Fibroblast of lung (primary cell): Measurements from ENCODE around the gene NKAIN2. TPM values are rescaled to one million over a fixed set of nuclear protein-coding genes. Genes with fewer than 3 reads are reported as not detected.

Source experiments
- DNase-seq, 2 donors: peaks; one replicate each; pipeline versions ENCODE4 v3.0.0 to v3.0.0-alpha.2; 2010; ENCODE audit warnings: low read depth in 2 of 2
- H2AFZ ChIP-seq: 2 replicates; pipeline ENCODE4 v1.5.1; 2012; ENCODE audit warnings: low read length, control low read depth, inconsistent platforms
- H3K27ac ChIP-seq: 2 replicates; pipeline ENCODE4 v1.5.1; 2011; ENCODE audit warnings: low read length, control low read depth; ENCODE audit not compliant: insufficient read depth
- H3K27me3 ChIP-seq: 2 replicates; pipeline ENCODE4 v1.5.1; 2011; ENCODE audit warnings: mild to moderate bottlenecking, low read length; ENCODE audit not compliant: control insufficient read depth, insufficient read depth
- H3K36me3 ChIP-seq: 2 replicates; pipeline ENCODE4 v1.5.1; 2011; ENCODE audit warnings: low read length; ENCODE audit not compliant: control insufficient read depth, insufficient read depth
- H3K4me1 ChIP-seq: 2 replicates; pipeline ENCODE4 v1.5.1; 2011; ENCODE audit warnings: low read length; ENCODE audit not compliant: control insufficient read depth, insufficient read depth; ENCODE audit errors: extremely low read depth
- H3K4me2 ChIP-seq: 2 replicates; pipeline ENCODE4 v1.5.1; 2011; ENCODE audit warnings: low read length, control low read depth; ENCODE audit not compliant: insufficient read depth; ENCODE audit errors: extremely low read depth
- H3K4me3 ChIP-seq, 4 experiments: fragments of 200-600 bp in 1 of 4; sonication (generic) in 1 of 4; replicated peaks in 1 of 4; 2 replicates each; pipeline ENCODE4 v1.5.1; 2011 to 2016; ENCODE audit warnings: low read length in 4 of 4, low read depth in 3 of 4, mild to moderate bottlenecking in 3 of 4, control low read depth in 2 of 4, inconsistent platforms in 1 of 4, mixed read lengths in 1 of 4; ENCODE audit not compliant: insufficient read depth in 1 of 4; ENCODE audit errors: control extremely low read depth in 1 of 4
- H3K79me2 ChIP-seq: 2 replicates; pipeline ENCODE4 v1.5.1; 2012; ENCODE audit warnings: mild to moderate bottlenecking, low read length, inconsistent platforms; ENCODE audit not compliant: control insufficient read depth, insufficient read depth
- H3K9ac ChIP-seq: 2 replicates; pipeline ENCODE4 v1.5.1; 2011; ENCODE audit warnings: mild to moderate bottlenecking, low read length, control low read depth; ENCODE audit not compliant: insufficient read depth
- H3K9me3 ChIP-seq: 2 replicates; pipeline ENCODE4 v1.5.1; 2012; ENCODE audit warnings: low read depth, low read length; ENCODE audit not compliant: control insufficient read depth, insufficient read depth
- H4K20me1 ChIP-seq: 2 replicates; pipeline ENCODE4 v1.5.1; 2011; ENCODE audit warnings: low read length; ENCODE audit not compliant: control insufficient read depth, insufficient read depth; ENCODE audit errors: extremely low read depth
- EZH2 ChIP-seq: IDR thresholded peaks from 2 replicates; pipeline ENCODE4 v1.5.1; 2012; ENCODE audit warnings: low read length, control low read depth, mild to moderate bottlenecking; ENCODE audit errors: missing control alignments
- polyA plus RNA-seq, 2 donors: library from polyadenylated mRNA; depleted of rRNA in 1 of 2; stranded (reverse) in 1 of 2; unstranded in 1 of 2; fragments of >200 nt; gene quantifications; 2 replicates each; pipeline ENCODE4 v1.2.1, GENCODE V29; 2011 to 2012; ENCODE audit warnings: missing spikeins in 1 of 2
- total RNA-seq: library from RNA; depleted of rRNA; stranded (reverse); fragments of >200 nt; gene quantifications from 2 replicates; pipeline ENCODE4 v1.2.1, GENCODE V29; 2014
- TF ChIP-seq, protein P1 (sequence below), 2 donors: IDR thresholded peaks in 1 of 2; conservative IDR thresholded peaks in 1 of 2; 1 replicate in 1 of 2; 2 replicates in 1 of 2; pipeline ENCODE4 v1.5.1; 2011 to 2012; ENCODE audit warnings: low read length in 2 of 2, control low read depth in 1 of 2, inconsistent platforms in 1 of 2, low read depth in 1 of 2, mild to moderate bottlenecking in 1 of 2

The NKAIN2 gene
- total and polyA plus RNA-seq, 2 donors (not counting 1 experiment from before 2014, with no cell fraction given), result not detected

DNA sequence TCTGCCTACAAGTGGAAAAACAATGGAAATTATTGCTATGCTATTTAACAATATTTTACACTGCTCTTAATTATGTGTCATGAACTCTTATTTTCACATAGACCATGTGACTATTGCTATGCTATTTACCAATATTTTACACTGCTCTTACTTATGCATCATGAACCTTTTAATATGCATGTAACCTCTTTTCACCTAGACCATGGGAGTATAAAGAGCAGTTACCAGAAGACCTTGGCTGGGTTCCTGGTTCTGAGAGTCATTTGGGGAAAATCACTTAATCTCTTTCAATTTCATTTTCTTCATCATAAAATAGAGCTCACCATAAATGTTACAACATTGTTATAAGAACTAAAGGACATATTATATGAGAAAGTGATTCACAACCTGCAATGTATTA, 934.8 kb downstream of the NKAIN2 start:
- Histone ChIP-seq H3K79me2 (no peaks in the 10 kb centered on the region), H3K4me2 (no peak overlapping the region), H2AFZ (no peak overlapping the region), H3K36me3 (no peaks in the 10 kb centered on the region), H3K9ac (no peak overlapping the region), H3K9me3 (no peaks in the 10 kb centered on the region), H3K4me1 (no peaks in the 10 kb centered on the region), H3K27me3 (no peaks in the 10 kb centered on the region), H4K20me1 (no peaks in the 10 kb centered on the region), H3K27ac (no peak overlapping the region), H3K4me3 (no peak overlapping the region)
- peak in 1 of 2 donors; percentile 17 for DNase-seq
- TF ChIP-seq EZH2, result no peak
- TF ChIP-seq, protein P1, sequence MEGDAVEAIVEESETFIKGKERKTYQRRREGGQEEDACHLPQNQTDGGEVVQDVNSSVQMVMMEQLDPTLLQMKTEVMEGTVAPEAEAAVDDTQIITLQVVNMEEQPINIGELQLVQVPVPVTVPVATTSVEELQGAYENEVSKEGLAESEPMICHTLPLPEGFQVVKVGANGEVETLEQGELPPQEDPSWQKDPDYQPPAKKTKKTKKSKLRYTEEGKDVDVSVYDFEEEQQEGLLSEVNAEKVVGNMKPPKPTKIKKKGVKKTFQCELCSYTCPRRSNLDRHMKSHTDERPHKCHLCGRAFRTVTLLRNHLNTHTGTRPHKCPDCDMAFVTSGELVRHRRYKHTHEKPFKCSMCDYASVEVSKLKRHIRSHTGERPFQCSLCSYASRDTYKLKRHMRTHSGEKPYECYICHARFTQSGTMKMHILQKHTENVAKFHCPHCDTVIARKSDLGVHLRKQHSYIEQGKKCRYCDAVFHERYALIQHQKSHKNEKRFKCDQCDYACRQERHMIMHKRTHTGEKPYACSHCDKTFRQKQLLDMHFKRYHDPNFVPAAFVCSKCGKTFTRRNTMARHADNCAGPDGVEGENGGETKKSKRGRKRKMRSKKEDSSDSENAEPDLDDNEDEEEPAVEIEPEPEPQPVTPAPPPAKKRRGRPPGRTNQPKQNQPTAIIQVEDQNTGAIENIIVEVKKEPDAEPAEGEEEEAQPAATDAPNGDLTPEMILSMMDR (conservative IDR thresholded peaks at IDR 0.05 in 1 of 2, IDR thresholded peaks at IDR 0.05 in 1 of 2; ENCODE audit: low read depth in 1 of 2, low read length in 2 of 2), result no peak

DNA sequence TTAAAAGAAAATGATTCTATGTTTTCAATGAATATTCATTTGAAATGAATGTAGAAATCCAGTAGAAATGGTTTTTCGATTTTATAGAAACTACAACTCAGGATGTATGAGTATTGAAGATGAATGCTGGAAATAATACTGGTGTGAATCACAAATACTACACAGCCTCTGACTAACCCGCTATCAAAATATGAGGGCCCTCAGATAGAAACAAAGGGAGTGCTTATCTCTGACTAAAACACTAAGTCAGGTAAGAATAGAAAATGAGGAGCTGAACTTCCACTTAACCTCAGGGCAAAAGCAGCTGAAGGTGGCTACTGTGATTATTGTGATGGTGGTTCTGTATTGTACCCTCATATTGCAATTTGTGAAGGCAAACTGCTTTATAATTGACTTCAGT, 937.7 kb downstream of the NKAIN2 start:
- no peak overlapping the region for H2AFZ ChIP-seq
- no peak overlapping the region for H3K4me2 ChIP-seq
- no peak overlapping the region for H3K27ac ChIP-seq
- H3K9me3 ChIP-seq, result no peaks in the 10 kb centered on the region
- peak in 1 of 2 donors; percentile 49 for DNase-seq
- TF ChIP-seq, protein P1 (conservative IDR thresholded peaks at IDR 0.05 in 1 of 2, IDR thresholded peaks at IDR 0.05 in 1 of 2; ENCODE audit: low read depth in 1 of 2, low read length in 2 of 2), result no peak
- no peak for TF ChIP-seq EZH2
- no peaks in the 10 kb centered on the region for H3K79me2 ChIP-seq
- no peaks in the 10 kb centered on the region for H3K36me3 ChIP-seq
- no peak overlapping the region for H3K9ac ChIP-seq
- no peaks in the 10 kb centered on the region for H3K4me1 ChIP-seq
- no peaks in the 10 kb centered on the region for H3K27me3 ChIP-seq
- no peaks in the 10 kb centered on the region for H4K20me1 ChIP-seq
- H3K4me3 ChIP-seq, result no peak overlapping the region

DNA sequence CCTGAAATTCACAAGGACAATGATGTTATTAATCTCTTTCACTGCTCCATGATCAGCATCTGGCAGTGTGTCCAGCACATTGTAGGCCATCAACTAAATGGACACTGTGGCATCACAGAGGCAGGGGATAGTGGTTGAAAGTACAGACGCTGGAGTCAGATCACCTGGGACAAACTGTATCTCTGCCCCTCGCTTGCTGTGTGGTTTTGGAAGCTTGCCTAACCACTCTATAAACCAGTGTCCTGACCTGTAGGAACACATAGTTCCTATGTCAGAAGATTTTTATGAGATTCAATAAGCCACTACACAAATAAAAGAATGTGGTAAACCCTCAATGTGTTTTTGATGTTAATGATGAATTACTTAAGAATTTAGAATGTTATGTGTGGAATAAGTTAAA, 939.3 kb downstream of the NKAIN2 start:
- Histone ChIP-seq H4K20me1 (no peaks in the 10 kb centered on the region), H3K4me1 (no peaks in the 10 kb centered on the region), H2AFZ (no peak overlapping the region), H3K27me3 (no peaks in the 10 kb centered on the region), H3K9me3 (no peaks in the 10 kb centered on the region), H3K79me2 (no peaks in the 10 kb centered on the region), H3K27ac (no peak overlapping the region), H3K36me3 (no peaks in the 10 kb centered on the region), H3K4me2 (no peak overlapping the region), H3K9ac (no peak overlapping the region), H3K4me3 (no peak overlapping the region)
- DNase-seq, result peak; percentile 3 to 49
- TF ChIP-seq, protein P1 (conservative IDR thresholded peaks at IDR 0.05 in 1 of 2, IDR thresholded peaks at IDR 0.05 in 1 of 2; ENCODE audit: low read depth in 1 of 2, low read length in 2 of 2), result no peak
